Liver (tissue), 3 donors: Measurements from ENCODE around the gene CUL4A.
A peak's percentile ranks its signal among the peaks of the same experiment; 100 is the strongest.

Experiments used
- ATF3 ChIP-seq: IDR thresholded peaks from 2 replicates; pipeline ENCODE4 v1.6.1; 2016; ENCODE audit warnings: antibody characterized with exemption
- CTCF ChIP-seq: fragments of 150-350 bp; IDR thresholded peaks from 2 replicates; pipeline ENCODE4 v1.5.1; 2017; ENCODE audit warnings: improper control_type of control experiment, low read depth, low read length; ENCODE audit not compliant: missing input control
- EGR1 ChIP-seq, 2 donors: IDR thresholded peaks; 2 replicates each; pipeline ENCODE4 v1.6.1; 2016 to 2018; ENCODE audit warnings: antibody characterized with exemption in 2 of 2, low read depth in 2 of 2
- HNF4A ChIP-seq, 2 donors: conservative IDR thresholded peaks; 2 replicates each; pipeline ENCODE4 v1.6.1; 2016; ENCODE audit warnings: antibody characterized with exemption in 2 of 2, mild to moderate bottlenecking in 2 of 2
- RAD21 ChIP-seq, 2 donors: IDR thresholded peaks; 2 replicates each; pipeline ENCODE4 v1.6.1; 2016; ENCODE audit warnings: antibody characterized with exemption in 2 of 2, mild to moderate bottlenecking in 2 of 2
- REST ChIP-seq: IDR thresholded peaks from 2 replicates; pipeline ENCODE4 v1.6.1; 2016; ENCODE audit warnings: antibody characterized with exemption, mild to moderate bottlenecking
- TAF1 ChIP-seq: conservative IDR thresholded peaks from 2 replicates; pipeline ENCODE4 v1.6.1; 2016; ENCODE audit warnings: antibody characterized with exemption, mild to moderate bottlenecking
- ZBTB33 ChIP-seq: IDR thresholded peaks from 2 replicates; pipeline ENCODE4 v1.6.1; 2016; ENCODE audit warnings: antibody characterized with exemption
- donor health status: healthy.
- donor health status: healthy.

GRCh38 chr13:113220877-113221276 is 11.5 kb downstream of the CUL4A start:
- TF ChIP-seq EGR1 (IDR thresholded peaks at IDR 0.05; ENCODE audit: low read depth in 2 of 2): no peak
- TF ChIP-seq CTCF: peak; percentile 23
- TF ChIP-seq TAF1: no peak
- TF ChIP-seq ATF3: no peak
- TF ChIP-seq RAD21 (IDR thresholded peaks at IDR 0.05): peak in 1 of 2 donors; percentile 64
- TF ChIP-seq ZBTB33: no peak
- TF ChIP-seq HNF4A (conservative IDR thresholded peaks at IDR 0.05): no peak
- TF ChIP-seq REST: no peak
